CD4-positive, alpha-beta T cell treated with Interleukin-4 for 1 hour (primary cell): Measurements from ENCODE around the gene GRK1.

Experiments
- DNase-seq, 2 donors: peaks; one replicate each; pipeline ENCODE4 v3.0.0-alpha.2; 2020 to 2022

Gene GRK1

DNA sequence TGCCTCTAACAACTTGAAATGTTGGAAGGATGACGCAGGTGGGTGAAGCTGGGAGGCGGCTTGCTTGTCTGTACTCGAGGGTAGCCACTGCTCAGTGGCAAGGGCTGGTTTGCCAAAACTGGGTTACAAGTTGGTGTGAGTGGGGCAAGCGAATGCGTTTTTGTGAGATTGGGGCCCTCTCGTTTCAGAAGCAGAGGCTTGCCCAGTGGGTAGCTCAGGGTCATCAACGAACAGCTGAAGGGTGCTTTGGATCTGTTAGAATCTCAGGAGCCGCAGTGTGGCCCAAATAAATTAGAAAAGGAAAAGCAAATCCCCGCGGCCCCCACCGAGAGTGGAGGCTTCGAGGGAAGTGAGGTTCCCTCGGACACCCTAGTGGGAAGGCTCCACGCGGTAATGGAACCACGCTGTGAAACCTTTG lies 16.3 kb upstream of the GRK1 start:
- no peak for DNase-seq

DNA sequence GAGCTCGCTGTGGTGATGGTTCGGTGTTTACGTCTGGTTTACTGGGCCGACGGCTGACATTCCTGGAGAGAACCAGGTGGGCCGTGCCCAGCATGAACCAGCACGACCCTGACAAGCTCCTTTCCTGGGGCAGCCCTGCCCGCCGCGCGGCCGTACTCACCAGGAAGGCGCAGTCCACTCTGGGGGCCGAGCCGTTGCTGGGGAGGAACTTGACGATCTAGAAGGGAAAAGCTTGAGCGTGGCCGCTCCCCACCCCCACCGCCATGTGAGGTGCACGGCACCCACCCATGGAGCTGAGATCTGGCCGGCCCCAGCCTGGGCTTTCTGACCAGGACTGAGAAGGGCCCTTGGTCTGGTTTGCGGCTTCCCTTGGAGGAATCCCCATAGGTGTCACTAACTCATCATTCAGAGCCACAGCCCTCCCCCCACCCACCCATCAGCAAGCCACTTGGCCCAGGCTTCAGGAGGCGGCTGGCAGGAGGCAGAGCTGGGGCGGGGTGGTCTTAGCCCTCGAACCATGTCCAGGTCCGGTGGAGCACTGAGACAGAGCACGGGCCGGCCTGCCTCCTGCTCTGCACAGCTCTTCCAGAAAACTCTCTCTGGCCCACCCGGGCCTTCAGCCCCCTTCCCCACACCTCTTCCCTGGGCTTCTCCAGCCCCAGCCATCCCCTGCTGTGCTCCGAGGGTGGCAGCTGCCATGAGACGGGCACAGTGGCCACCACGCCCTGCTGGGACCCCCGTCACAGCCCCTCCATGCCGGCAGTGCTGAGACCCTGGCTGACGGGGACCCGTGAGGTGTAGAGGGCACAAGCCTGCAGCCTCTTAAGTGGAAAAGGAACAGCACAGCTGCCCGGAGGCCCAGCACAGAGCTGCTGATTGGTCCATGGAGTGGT lies 15.3 kb upstream of the GRK1 start:
- DNase-seq: no peak

DNA sequence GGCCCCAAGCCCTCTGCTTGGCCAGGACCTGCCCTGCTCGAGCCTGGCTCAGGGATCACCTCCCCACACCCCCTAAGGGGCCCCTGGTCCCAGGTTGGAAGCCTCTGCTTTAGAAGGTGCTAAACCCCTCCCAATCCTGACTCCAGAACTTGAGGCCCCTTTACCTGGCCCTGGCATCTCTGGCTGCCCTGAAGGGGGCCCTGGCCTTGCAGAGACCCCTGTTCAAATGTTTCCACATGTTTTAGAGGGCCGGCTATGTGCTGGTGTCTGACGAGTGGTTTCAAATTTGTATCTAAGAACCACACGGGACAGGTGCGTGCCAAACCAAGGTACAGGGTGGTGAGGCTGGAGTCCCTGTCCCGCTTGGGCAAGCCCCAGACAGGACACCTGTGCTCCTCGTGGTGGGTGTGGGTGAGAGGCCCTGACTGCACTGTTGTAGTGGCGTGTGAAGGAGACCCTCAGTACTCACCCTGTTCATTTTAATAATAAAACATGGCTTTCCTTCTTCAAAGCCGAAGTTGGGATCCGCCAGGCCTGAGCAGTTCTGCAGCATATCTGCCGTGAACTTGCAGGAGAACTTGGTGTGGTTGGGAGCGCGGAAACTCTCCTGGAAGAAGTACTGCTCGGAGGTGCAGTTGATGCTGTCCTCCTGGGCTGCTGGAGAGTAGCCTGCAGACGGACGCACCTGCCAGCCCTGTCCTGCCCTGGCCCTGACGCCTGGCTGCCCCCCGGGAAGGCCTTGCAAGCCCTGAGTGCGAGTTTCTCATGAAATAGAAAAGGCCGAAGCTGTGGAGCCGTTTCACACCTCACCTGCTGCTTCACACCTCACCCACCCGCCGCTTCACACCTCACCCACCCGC lies 14.4 kb upstream of the GRK1 start:
- DNase-seq: no peak

DNA sequence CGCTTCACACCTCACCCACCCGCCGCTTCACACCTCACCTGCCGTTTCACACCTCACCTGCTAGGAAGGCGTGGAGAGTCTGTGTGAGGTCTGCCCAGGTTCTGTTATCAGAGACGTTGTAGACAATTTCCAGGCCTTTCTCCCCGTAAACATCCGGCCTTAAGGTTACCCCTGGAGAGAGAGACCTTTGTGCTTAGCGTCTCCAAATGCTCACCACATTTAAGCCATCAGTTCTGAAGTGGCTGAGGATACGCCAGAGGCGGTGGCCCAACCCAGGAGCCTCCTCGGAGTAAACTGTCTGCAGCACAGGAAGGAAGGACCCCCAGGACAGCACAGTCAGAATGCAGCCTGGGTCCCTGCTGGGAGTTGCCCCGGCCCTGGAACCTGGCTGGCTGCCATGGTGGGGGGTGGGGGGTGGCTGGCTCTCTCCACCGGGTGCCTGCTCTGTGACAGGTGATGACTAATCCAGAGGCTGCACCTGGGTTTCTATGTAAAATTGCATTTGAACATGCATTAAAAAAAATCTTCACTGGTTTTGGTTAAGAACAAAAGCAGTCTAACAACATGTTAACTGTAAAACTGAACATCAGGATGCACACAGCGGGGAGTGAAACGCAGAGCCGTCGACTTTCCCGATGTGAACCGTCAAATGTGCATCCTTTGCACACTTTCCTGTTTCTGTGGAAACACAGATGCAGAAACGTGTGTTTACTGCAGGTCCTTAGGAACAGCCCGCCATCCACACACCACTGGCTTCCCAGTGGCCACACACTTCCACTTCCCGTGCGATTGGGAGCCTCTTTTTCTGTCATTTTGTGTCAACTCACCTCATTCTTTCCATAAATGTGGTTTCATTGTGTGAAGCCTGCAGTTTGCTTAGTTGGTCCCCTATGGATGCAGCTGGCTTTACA lies 13.5 kb upstream of the GRK1 start:
- peak in 1 of 2 donors; percentile 22 for DNase-seq

DNA sequence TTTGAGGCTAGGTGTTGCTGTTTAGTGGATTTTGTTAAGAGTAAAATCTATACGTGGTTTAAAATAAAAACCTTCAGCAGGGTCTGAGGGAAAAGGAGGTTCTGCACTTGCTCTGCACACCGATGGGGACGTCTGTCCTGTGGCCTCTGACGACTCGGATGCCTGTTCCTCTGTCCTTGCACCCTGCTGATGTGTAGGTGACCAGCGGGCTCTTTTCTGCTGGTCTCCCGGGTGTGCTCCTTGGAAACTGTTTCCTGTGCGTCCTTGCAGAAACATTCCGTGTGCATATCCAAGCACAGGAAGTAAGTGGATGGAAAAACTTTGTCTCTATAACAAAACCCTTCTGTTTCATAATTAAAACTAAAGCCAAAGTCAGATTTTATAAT lies 12.9 kb upstream of the GRK1 start:
- no peak for DNase-seq

DNA sequence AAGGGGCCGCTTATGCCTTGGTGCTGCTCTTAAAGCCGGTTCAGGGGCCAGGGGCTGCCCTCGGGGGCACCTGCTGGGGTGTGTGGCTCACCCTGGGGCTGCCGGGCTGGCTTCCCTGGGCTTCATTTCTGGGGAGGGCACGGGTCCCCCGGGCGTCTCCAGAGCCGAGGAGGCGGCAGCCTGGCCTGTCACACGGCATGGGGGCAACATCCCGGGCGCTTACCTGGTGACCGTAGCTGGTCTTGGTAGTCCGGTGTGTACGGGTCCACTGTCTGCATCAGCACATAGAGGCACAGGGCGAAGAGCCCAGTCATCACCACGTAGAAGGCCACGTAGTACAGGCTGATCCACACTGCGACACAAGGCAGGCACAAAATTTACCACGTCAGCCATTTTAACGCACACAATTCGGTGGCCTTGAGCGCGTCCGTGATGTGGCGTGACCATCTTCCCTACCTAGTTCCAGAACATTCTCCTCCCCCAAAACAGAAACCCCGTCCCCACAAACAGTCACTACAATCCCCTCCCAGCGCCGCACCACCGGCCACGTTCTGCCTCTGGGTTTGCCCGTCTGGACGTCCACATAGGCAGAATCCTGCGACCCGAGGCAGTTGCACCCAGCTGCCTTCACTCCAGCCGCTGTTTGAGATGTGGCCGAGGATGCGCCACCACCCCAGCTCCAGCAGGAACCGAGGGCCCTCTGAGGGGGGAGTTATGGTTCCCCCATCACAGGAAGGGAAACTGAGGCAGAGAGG lies 12.3 kb upstream of the GRK1 start:
- no peak for DNase-seq

DNA sequence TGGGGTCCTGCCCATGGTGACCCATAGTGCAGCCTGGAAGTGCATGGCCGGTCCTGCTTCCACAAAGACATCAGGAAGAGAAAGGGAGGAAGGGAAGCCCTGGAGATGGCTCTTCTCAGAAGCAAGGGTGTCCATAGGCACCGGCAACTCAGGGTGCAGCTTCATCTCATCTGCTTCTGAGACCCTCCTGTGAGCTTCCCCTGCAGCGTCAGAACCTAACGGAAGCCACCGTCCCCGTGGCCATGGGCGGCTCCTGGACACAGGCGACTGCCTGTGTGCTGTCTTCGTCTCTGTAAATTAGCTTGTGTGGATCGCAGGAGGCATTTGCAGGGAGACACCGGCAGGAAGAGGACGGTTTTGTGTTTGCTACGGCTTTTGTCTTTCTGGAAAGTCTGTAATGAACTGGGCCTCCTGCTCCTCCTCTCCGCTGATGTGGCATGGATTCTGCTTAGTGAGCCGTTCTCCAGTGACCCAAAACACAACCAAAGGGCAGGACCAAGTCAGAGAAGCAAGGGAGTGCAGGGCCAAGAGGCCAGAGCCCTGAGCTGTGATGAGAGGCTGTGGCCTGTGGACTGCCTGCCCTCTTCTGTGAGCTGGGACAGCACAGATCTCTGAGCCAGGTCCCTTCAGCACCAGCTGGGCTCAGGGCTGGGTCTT lies 11.5 kb upstream of the GRK1 start:
- no peak for DNase-seq

DNA sequence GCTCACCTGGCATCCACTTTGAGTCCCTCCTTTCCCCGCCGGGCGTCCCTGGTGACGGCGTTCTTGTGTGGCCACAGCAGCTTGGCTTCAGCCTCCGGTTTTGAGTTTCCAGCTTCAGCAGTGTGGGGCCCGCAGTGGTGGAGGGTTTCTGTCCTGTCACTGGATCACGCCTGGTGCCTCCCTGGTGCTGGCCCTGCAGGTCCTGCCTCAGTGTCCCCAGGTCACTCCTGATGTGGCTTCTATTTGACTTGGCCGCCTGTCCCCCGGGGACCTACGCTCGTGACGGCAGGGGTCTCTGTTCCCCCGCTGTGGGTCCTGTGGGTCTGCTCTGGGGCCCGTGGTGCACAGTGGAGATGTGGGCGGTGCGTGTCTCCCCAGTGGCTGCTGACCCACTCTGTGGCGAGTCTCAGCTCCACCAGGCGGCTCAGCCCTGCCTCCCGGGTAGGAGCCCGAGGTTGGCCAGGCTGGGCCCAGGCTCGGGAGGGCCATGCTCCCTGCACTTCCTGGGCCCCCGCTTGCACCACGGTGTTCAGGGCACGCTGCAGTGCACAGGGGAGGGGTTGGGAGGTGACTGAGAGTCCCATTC lies 10.9 kb upstream of the GRK1 start:
- no peak for DNase-seq

DNA sequence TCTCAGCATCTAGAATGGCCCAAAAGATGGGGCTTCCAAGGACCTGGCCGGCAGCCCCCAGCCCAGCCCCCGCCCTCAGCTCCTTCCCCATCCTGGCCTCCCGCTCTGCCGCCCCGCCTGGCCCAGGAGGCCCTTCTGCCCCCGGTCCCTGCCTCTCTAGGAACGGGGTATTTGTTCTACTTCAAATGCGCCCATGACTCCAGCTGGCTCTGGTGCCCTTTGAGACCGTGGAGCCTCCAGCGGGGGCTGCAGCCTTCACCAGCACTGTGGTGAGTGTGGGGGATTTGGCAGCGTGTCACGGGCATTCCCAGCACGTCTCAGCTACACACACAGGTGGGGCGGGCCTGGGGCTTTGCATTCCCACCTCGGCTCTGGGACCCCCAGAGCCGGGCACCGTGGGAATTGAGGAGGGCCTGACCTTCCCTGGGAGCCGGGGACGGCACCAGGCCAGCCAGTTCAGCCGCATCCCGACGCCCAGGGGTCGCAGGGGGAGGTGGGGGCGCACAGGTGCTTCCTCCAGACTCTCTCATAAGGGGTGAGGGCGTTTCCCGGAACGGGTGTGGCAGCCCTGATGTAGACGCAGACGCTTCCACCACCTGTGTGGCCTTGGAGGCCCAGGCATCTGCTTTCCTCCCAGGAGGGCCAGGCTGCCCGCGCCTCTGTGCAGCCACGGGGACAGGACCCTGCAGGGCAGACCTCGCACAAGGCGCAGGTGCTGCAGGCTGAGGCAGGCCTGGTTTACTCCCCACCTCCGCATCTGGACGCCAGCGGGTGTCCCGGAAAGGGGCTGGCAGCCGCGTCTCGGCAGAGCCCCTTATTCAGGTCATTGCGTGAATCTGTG lies 10.0 kb upstream of the GRK1 start:
- DNase-seq: no peak

DNA sequence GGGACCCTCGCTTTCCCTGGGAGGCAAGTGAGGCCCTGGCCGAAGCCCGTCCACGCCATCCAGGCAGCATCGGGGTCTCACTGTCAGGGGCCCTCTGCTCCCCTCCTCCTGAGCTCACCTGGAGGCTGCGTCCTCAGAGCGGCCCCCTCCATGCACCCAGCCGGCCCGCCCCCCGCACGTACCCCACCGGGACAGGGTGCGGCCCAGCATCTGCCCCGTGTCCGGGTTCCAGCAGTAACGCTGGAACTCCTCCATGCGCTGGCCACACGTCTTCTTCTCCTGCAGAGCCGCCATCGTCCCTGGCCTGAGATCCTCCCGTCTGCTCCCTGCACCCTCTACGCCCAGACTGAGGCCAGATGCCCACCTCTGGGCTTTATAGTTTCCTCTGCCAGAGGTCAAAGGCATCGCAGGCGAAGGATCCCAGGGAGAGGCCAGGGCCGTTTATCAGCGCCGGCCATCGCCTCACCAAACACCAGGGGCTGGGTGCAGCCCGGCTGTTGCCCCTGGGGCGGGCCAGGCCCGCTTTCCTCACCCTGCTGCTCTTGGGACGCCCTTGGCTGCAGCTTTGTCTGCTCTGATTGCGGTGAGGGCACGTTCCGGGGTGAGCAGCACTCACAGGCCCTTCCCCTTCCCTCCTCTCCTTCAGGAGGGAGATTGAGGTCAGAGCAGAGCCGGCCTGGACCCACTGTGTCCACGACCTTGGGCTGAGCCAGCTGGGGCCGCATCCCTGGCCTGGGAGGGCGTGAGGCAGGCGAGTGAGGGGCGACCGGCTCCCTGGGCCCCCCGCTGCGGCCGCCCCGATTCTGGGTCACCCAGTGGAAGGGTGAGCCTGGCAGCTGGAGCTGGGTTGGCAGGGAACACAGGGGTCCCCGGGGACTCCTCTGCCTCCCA lies 8.9 kb upstream of the GRK1 start, which contains the start of gene ATP4B:
ATP4B (minus strand) TSS at position 348 of the 891 bp plus-strand sequence; CDS start at position 294, 54 bp downstream.
- DNase-seq: no peak

DNA sequence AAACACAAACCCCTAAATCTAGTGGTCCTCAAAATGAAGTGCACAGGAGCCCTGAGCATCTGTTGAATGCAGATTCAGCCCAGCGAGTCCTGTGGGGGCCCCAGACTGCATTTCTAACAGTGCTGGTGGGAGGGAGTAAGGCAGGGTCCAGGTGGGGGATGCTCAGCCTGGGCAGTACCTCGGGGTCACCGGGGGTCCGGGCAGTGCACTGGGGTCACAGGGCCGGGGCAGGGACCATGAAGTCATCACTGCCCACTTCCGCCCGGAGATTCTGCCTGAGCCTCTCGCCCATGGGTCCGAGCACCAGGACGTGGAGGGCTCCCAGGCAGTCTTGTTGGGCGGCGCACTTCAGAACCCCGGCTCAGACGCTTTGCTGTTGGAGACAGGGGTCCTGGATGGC lies 8.2 kb upstream of the GRK1 start:
- DNase-seq: no peak

DNA sequence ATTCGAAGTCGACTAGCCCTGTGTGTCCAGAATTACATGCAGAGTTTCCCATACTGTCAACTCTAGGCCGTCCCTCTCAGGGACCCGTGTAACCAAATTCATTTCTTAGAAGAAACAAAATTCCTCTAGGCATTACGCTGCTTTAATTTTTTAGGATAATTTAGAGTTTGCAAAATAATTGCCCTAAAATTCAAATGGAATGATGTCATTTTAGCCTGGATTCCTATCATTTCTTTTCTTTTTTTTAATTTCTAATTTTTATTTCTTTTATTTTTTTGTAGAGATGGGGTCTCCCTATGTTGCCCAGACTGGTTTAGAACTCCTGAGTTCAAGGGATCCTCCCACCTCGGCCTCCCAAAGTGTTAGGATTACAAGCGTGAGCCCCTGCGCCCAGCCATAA lies 7.7 kb upstream of the GRK1 start:
- DNase-seq: no peak

DNA sequence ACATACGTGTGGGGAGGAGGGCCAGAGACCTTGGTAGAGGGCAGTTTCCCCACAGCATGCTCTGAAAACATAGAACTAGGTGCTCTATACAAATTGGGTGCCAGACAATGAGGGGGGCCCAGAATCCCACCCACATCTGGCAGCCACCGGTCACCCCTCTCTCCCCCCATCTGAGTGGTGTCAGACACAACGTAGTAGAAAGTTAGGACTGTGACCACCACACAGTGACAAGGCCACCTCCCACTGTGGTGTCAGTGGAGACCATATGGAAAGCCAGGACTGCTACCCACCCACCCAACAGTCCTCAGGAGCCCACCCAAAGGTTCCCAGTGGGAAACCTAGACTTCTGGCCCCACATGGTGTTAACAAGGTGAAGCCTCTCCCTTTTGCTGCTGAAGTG lies 7.0 kb upstream of the GRK1 start:
- DNase-seq: no peak

DNA sequence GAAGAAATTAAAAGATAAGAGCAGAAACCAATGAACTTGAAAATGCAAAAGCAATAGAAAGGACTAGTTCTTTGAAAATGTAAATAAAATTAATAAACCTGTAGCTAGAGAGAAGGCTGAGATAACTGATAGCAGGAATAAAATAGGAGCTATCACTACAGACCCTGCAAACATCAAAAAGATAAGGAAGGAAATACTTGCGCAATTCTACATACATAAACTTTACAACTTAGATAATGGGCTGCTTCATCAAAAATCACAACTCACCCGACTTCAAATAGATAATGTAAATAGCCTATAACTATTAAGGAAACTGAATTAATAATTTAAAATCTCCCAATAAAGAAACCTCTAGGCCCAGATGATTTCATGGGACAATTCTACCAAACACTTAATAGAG lies 5.5 kb upstream of the GRK1 start:
- no peak for DNase-seq

DNA sequence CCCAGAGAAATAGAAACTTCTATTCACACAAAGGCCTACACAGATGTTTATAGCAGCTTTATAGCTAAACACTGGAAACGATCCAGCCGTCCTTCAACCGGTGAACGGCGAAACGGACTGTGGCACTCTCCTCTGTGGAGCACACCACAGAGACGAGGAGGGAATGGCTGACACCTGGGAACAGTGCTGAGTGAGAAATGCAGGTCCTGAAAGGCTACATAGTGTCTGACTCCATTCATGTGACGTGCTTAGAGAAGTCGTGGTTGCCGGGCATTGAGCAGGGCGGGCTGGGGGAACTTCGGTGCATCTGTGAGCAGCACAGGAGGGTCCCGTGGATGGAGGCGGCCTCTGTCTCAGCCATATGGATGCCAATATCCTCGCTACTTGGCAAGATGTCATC lies 3.1 kb upstream of the GRK1 start:
- DNase-seq: no peak

DNA sequence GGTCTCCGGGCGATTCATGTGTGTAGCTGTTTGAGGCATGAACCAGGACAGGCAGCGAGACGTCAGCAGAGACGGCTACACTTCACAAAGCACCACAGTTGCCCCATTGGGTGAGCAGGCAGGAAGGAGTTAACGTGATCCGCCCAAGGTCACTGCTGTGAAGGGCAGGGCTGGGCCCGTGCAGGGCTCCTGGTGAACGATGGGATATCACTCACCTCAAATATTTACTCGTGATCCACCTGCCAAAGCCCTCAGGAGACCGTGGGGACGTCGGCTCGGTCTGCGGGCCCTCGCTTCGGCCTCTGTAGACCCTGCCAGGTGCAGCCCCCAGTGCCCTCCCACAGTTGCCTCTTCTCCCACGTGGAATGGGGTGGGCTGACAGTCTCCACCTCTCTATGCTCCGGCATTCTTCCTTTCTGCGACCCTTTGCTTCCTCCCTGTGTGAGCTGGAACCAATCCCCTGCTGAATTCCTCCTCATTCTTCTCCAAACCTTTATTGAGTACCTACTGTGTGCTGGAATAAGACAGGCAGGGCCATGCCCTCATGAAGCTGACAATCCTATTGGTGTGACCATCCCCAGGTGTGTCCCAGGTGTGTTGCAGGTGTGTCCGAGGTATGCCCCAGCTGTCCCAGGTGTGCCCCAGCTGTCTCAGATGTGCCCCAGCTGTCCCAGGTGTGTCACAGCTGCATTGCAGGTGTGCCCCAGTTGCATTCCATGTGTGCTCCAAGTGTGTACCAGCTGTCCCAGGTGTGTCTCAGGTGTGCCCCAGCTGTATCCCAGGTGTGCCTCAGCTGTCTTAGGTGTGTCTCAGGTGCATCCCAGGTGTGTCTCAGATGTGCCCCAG lies 2.0 kb upstream of the GRK1 start:
- no peak for DNase-seq

DNA sequence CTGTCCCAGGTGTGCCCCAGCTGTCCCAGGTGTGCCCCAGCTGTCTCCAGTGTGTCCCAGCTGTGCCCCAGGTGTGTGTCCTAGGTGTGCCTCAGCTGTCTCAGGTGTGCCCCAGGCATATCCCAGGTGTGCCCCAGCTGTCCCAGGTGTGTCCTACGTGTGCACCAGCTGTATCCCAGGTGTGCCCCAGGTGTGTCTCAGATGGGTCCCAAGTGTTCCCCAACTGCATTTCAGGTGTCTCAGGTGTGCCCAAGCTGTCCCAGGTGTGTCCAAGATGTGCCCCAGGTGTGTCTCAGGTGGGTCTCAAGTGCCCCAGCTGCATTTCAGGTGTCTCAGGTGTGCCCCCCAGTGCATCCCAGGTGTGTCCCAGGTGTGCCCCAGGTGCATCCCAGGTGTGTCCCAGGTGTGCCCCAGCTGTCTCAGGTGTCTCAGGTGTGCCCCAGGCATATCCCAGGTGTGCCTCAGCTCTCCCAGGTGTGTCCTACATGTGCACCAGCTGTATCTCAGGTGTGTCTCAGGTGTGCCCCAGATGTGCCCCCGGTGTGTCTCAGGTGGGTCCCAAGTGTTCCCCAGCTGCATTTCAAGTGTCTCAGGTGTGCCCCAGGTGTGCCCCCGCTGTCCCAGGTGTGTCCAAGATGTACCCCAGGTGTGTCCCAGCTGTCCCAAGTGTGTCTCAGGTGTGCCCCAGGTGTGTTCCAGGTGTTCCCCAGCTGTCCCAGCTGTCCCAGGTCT lies 1.3 kb upstream of the GRK1 start:
- DNase-seq: no peak

DNA sequence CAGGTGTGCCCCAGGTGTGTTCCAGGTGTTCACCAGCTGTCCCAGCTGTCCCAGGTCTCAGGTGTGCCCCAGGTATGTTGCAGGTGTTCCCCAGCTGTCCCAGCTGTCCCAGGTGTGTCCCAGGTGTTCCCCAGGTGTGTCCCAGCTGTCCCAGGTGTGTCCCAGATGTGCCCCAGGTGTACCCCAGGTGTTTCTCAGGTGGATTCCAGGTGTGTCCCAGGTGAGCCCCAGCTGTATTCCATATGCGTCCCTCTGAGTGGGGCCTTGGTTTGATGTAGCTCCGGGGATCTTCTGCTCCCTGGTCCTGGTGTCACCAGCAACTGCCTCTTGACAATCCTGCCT lies 719 bp upstream of the GRK1 start:
- no peak for DNase-seq
